Activated CD4-positive, alpha-beta T cell treated with anti-CD3 and anti-CD28 coated beads, Interleukin-2, amount 10 ng/mL, durations not matched to agents 24 days and 14 days (primary cell): ENCODE measurements around the gene GPR141. TPM values are rescaled to one million over a fixed set of nuclear protein-coding genes. Genes with fewer than 3 reads are reported as not detected.
A peak's percentile ranks its signal among the peaks of the same experiment; 100 is the strongest.

Experiments
- DNase-seq: peaks from one replicate; pipeline ENCODE4 v3.0.0; 2022
- H3K27ac Mint-ChIP-seq: one replicate; pipeline ENCODE4 v1.8.0; 2022; ENCODE audit warnings: mild to moderate bottlenecking, mixed read lengths
- H3K27me3 Mint-ChIP-seq: one replicate; pipeline ENCODE4 v1.8.0; 2022; ENCODE audit warnings: mixed read lengths
- H3K36me3 Mint-ChIP-seq: one replicate; pipeline ENCODE4 v1.8.0; 2022; ENCODE audit warnings: low read depth, mild to moderate bottlenecking, mixed read lengths
- H3K4me1 Mint-ChIP-seq: one replicate; pipeline ENCODE4 v1.8.0; 2021; ENCODE audit warnings: mixed read lengths
- H3K4me3 Mint-ChIP-seq: one replicate; pipeline ENCODE4 v1.8.0; 2022; ENCODE audit warnings: mild to moderate bottlenecking, moderate library complexity, mixed read lengths
- H3K9me3 Mint-ChIP-seq: one replicate; pipeline ENCODE4 v1.8.0; 2021; ENCODE audit warnings: mixed read lengths
- intact Hi-C: fragments of 100-400 bp; cut with micrococcal nuclease; formaldehyde crosslinking; loops from one replicate; pipeline ENCODE4 v1.15.1; 2023
- total RNA-seq: library from RNA; stranded (reverse); gene quantifications from 2 replicates; pipeline ENCODE4 v1.2.3, GENCODE V29; 2022

GPR141 gene
- total RNA-seq, 1 donor from 2014 or later: not detected

DNA sequence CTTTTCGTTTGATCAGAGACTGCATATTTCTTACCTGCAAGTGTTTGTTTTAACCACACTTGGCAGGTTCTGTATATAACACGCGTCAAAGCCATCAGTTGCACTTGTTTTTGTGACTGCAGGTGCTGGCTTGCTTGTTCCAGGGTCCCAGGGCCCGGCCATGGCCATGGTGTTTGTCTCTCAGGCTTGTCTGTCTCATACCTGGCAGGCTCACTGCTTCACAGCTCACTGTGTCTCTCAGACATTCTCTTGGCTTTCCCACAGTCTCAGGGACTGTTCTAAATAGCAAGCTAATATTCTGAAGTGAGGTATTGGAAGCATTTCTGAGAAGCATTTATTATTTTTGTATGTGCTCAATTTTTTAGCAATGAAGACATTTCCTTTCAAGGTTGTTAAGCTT lies 46.9 kb downstream of the GPR141 start:
- no peaks in the 10 kb centered on the region for H3K9me3 Mint-ChIP-seq
- no peak overlapping the region for H3K4me3 Mint-ChIP-seq
- no peak overlapping the region for H3K27ac Mint-ChIP-seq
- peaks cover 5% of the 10 kb centered on the region for H3K4me1 Mint-ChIP-seq
- intact Hi-C loops: no loop called here
- H3K36me3 Mint-ChIP-seq: no peaks in the 10 kb centered on the region
- no peak for DNase-seq
- H3K27me3 Mint-ChIP-seq: peaks cover 9% of the 10 kb centered on the region

DNA sequence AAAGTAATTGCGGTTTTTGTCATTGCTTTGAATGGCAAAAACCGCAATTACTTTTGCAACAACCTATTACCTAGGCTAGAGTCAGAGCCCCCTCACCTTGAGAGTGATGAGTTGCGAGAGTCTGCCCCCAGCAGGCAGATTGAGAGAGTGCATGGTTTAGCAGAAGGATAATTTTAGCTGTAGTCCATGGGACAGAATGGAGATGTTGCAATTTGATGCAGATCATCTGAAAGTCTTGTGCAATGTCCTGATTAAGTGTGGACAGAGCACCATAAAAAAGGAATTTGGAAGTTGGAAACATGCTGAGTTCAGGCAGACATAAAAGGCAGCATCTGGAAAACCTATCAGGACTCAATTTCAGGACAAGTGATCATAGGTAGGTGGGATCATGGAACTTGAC lies 48.7 kb downstream of the GPR141 start:
- Mint-ChIP-seq H3K27me3 (peaks cover 9% of the 10 kb centered on the region), H3K4me3 (no peak overlapping the region), H3K4me1 (no peaks in the 10 kb centered on the region), H3K9me3 (no peaks in the 10 kb centered on the region), H3K27ac (no peak overlapping the region), H3K36me3 (no peaks in the 10 kb centered on the region)
- intact Hi-C loops: no loop called here
- peak; percentile 60 for DNase-seq

DNA sequence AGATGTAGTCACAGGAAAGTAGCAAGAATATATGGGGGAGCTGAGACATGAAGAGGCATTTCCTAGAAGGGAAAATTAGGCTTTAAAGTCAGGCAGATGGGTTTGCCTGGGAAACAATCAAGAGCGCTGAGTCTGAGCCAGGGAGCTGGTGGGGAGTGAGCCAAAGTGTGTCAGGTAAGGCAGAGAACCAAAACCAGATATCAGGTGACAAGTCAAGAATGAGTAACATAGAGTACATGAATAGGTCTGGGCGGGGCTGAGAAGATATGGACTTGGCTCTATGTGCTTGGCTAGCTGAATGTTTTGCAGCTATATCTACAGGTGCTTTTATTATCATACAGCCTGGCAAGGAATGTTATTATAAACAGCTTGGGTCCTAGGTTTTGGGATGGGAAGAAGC lies 49.3 kb downstream of the GPR141 start:
- no peak for DNase-seq
- intact Hi-C loops: no loop called here
- Mint-ChIP-seq H3K4me3 (no peak overlapping the region), H3K36me3 (no peaks in the 10 kb centered on the region), H3K9me3 (no peaks in the 10 kb centered on the region), H3K27me3 (peaks cover 8% of the 10 kb centered on the region), H3K27ac (no peak overlapping the region), H3K4me1 (no peaks in the 10 kb centered on the region)

DNA sequence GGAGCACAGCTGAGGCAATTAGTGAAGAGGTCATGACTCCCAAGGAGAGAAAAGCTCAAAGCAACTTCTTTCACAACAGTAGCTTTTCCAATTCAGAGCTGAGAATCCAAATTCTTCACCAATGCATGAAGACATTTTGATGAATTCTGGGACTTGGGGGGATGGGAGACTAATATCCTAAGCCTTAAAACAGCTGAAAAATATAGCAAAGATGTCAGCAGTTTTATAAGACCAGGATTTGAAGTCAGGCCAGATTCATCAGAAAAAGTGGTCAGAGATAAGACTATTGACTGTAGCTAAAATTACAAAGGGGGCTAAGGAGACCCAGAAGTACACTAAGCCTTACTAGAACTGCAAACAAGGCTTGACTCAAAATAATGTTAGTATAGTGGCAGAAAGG lies 51.6 kb downstream of the GPR141 start:
- Mint-ChIP-seq H3K4me1 (no peaks in the 10 kb centered on the region), H3K36me3 (no peaks in the 10 kb centered on the region), H3K27ac (no peak overlapping the region), H3K9me3 (no peaks in the 10 kb centered on the region), H3K27me3 (peaks cover 4% of the 10 kb centered on the region), H3K4me3 (no peak overlapping the region)
- intact Hi-C loops: no loop called here
- no peak for DNase-seq

DNA sequence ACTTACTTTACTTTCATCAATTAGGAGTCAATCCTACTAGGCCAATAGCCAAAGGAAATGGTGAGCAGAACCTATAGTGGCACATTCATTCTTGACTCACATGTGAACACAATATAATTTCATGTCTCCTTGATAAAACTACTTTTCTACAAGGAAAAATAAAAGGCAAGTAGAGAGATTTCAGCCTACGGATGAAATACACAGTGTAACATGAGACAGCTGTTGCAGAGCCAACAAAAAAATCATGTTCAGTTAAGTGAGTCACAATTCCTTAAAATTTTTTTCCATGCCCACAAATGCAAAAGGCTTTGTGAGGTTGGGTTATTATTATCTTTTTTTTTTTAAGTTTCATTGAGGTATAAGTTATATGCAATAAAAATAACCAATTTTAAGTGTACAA lies 54.8 kb downstream of the GPR141 start:
- no peaks in the 10 kb centered on the region for H3K36me3 Mint-ChIP-seq
- intact Hi-C loops: no loop called here
- no peak overlapping the region for H3K27ac Mint-ChIP-seq
- no peak overlapping the region for H3K4me3 Mint-ChIP-seq
- no peaks in the 10 kb centered on the region for H3K9me3 Mint-ChIP-seq
- DNase-seq: no peak
- H3K27me3 Mint-ChIP-seq: peaks cover 9% of the 10 kb centered on the region
- H3K4me1 Mint-ChIP-seq: no peaks in the 10 kb centered on the region

DNA sequence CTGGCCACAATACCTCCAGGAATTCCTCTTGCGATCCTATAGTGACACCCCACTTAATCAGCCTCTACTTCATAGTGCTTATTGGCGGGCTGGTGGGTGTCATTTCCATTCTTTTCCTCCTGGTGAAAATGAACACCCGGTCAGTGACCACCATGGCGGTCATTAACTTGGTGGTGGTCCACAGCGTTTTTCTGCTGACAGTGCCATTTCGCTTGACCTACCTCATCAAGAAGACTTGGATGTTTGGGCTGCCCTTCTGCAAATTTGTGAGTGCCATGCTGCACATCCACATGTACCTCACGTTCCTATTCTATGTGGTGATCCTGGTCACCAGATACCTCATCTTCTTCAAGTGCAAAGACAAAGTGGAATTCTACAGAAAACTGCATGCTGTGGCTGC lies 56.8 kb downstream of the GPR141 start:
- peaks cover 11% of the 10 kb centered on the region for H3K27me3 Mint-ChIP-seq
- no peak overlapping the region for H3K27ac Mint-ChIP-seq
- no peak overlapping the region for H3K4me3 Mint-ChIP-seq
- no peaks in the 10 kb centered on the region for H3K36me3 Mint-ChIP-seq
- no peak for DNase-seq
- no peaks in the 10 kb centered on the region for H3K4me1 Mint-ChIP-seq
- no peaks in the 10 kb centered on the region for H3K9me3 Mint-ChIP-seq
- intact Hi-C loops: no loop called here

DNA sequence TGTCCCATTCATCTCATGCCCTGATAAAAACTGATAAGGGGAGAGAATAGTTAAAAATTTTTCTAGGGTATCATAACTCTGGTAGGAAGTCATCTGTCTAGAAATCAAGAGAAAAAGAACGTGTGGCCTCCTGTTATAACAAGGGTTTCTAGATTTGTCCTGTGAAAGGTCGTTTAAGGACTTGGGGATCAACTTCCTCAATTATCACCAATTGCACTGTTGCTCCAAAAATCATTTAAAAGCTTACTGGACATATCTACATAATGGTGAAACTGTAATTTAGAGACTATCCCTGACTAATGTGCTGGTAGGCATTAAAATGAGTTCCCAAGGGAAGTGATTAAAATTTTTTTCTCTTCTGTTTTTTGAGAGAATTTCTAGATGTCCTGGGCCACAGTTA lies 58.2 kb downstream of the GPR141 start:
- intact Hi-C loops: no loop called here
- Mint-ChIP-seq H3K27ac (no peak overlapping the region), H3K4me3 (no peak overlapping the region), H3K27me3 (peaks cover 19% of the 10 kb centered on the region), H3K36me3 (no peaks in the 10 kb centered on the region), H3K9me3 (no peaks in the 10 kb centered on the region), H3K4me1 (no peaks in the 10 kb centered on the region)
- DNase-seq: no peak

DNA sequence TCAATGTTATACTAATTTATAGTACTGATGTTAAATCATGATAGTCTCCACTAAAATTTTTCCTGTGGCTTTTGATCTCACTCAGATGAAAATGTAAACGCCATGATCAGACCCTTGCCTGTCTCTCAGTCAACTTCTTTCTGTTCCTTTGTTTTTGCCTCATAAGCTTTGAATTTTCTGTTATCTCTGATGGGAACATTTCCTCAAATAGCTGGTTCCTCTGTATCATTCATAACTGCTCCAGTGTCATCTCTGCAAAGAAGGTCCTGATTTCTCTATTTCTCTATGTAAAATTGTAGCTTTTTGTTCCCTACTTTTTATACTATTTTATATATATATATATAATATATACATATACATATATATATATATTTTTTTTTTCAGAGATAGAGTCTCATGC lies 67.5 kb downstream of the GPR141 start:
- intact Hi-C loops: no loop called here
- Mint-ChIP-seq H3K9me3 (no peaks in the 10 kb centered on the region), H3K27ac (no peak overlapping the region), H3K4me1 (no peaks in the 10 kb centered on the region), H3K4me3 (no peak overlapping the region), H3K27me3 (peaks cover 24% of the 10 kb centered on the region), H3K36me3 (no peaks in the 10 kb centered on the region)
- no peak for DNase-seq

DNA sequence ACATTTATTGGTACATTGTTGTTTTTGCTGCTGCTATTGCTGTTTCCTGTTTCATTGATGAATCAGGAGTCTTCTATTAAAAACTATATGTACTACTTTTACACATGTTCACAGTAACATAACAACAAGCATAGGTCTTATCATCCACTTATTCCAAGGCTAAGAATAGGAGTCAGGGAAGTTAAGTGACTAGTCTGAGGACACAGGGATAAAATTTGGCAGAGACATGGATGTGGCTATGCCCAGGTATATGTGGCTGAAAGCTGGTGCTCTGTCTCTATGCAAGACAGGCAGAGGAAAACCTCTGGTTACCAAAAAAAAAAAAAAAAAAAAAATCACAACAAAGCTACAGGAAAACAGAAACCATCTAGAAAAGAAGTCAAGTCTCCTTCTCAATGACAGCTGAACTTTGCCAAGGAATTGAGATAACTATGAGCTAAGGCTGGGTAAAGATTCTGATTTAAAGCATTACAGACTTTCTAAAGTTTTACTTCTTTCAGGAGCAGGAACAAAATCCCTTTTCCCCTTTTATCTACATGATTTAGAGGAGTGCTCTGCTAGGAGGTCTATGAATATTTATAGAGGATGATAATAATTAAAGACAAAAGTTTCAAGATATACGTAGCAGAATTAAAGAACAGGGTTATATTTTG lies 70.0 kb downstream of the GPR141 start:
- Mint-ChIP-seq H3K9me3 (no peaks in the 10 kb centered on the region), H3K27ac (no peak overlapping the region), H3K27me3 (peaks cover 15% of the 10 kb centered on the region), H3K36me3 (no peaks in the 10 kb centered on the region), H3K4me3 (no peak overlapping the region), H3K4me1 (no peaks in the 10 kb centered on the region)
- DNase-seq: no peak
- intact Hi-C loops: no loop called here

DNA sequence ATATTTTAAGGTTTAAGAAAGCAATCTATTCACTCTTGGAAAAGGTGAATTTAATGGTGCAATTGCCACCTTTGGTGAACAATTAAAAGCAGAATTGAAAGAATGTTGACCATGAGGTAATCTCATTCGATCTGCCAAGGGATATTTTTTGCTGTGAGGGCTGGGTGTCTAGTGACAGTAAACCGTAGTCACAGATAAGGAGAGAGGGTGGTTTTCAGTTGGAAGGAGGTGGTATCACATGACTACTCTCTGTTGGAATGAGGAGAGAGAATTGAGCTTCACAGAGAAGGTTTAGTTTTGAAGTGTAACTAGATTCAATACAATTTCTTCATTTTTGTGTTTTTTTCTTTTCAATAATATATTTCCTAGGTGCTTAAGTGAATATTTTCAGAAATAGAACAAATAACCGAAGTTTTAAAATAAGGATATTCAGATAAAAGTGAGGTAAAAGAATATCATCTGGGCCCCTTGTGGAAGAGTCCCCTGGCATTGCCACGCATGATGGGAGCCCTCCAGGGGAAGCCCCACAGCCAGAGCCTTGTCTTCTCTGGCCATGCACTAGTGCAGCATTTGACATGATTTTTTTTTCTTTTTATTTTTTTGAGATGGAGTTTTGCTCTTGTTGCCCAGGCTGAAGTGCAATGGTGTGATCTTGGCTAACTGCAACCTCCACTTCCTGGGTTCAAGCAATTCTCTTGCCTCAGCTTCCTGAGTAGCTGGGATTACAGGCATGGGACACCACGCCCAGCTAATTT lies 73.4 kb downstream of the GPR141 start:
- no peaks in the 10 kb centered on the region for H3K9me3 Mint-ChIP-seq
- H3K4me3 Mint-ChIP-seq: no peak overlapping the region
- peaks cover 23% of the 10 kb centered on the region for H3K27me3 Mint-ChIP-seq
- no peak for DNase-seq
- intact Hi-C loops: no loop called here
- H3K36me3 Mint-ChIP-seq: no peaks in the 10 kb centered on the region
- no peak overlapping the region for H3K27ac Mint-ChIP-seq
- no peaks in the 10 kb centered on the region for H3K4me1 Mint-ChIP-seq

DNA sequence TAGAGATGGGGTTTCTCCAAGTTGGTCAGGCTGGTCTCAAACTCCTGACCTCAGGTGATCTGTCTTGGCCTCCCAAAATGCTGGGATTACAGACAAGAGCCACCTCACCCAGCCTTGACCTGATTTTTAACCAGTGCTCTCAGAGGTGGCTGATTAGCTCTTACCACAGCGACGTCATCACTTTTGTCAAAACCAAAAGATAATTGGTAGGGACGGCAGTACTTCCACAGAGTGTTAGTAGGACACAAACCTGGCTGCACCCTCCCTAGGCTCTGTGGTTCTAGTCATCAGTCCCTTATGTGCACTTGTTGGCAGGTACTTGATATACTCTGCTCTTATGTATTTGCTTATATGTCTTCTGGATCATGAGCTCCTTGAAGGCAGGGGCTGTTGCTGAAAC lies 74.0 kb downstream of the GPR141 start:
- intact Hi-C loops: no loop called here

DNA sequence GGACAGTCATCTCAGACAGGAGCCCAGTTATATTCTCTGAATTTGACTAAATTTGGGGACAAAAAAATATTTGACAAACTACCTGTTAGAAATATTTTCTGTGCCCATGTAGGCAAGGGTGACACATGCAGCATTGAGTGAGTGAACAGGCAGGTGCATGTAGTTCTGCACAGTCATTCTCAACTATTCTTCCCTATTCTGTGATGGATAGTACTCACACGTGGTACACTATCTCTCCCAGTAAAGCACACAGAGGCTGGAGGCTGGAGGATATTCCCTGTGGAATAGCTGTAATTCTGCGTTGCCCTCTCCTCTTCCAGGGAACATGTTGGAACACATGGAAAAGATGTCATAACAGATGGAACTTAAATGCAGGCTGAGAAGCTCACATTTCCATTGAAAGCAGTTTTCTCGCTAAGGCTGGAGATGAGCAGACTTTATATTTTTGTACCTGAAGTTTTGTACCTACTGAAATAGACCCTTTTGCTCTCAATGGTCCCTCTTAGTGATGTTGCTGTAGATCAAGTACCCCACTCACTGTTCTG lies 75.0 kb downstream of the GPR141 start:
- H3K27ac Mint-ChIP-seq: no peak overlapping the region
- peaks cover 20% of the 10 kb centered on the region for H3K27me3 Mint-ChIP-seq
- no peak overlapping the region for H3K4me3 Mint-ChIP-seq
- DNase-seq: no peak
- no peaks in the 10 kb centered on the region for H3K36me3 Mint-ChIP-seq
- intact Hi-C loops: no loop called here
- H3K4me1 Mint-ChIP-seq: no peaks in the 10 kb centered on the region
- no peaks in the 10 kb centered on the region for H3K9me3 Mint-ChIP-seq

More for the DNA sequence above, 74.0 kb downstream of the GPR141 start:
- no peak for DNase-seq
- H3K27me3 Mint-ChIP-seq: peaks cover 20% of the 10 kb centered on the region
- H3K4me3 Mint-ChIP-seq: no peak overlapping the region
- H3K9me3 Mint-ChIP-seq: no peaks in the 10 kb centered on the region
- no peak overlapping the region for H3K27ac Mint-ChIP-seq
- no peaks in the 10 kb centered on the region for H3K36me3 Mint-ChIP-seq
- H3K4me1 Mint-ChIP-seq: no peaks in the 10 kb centered on the region

DNA sequence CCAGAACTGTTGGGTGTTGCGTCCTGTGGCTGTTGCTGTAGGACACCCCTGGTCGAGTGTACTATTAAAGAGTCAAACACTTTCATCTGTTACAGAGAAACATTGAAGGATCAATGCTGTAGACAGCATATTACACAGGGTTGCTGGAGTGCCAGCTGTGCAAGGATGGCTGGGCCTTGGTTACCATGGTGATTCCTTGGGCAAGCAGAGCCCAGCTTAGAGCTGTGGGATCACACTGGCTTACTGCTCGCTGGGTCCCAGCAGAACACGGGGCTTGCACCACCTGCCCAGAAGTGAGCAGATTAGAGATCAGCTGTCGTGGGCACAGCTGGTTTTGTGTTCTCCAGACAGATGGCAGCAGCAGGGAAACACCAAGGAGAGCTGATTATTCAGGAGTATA lies 76.0 kb downstream of the GPR141 start:
- no peak for DNase-seq
- intact Hi-C loops: no loop called here
- Mint-ChIP-seq H3K36me3 (no peaks in the 10 kb centered on the region), H3K4me1 (no peaks in the 10 kb centered on the region), H3K27ac (no peak overlapping the region), H3K9me3 (no peaks in the 10 kb centered on the region), H3K27me3 (peaks cover 20% of the 10 kb centered on the region), H3K4me3 (no peak overlapping the region)

DNA sequence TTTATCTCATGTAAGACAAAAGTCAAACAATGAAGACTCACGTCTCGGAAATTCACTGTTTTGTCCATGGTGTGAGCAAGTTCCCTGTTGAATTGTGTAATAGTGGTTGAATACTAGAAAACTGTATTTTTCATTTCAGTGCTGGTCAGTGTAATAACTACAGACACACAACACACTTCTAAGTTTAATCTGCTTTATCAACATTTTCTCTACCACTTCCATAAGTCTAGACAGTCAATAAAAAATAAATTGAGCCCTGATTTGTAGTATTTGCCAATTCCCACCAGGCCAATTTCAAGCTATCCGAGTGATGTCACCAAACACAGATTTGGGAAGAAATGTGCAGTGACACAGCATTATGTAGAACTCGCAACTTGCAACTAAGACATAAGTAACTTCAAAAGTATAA lies 81.9 kb downstream of the GPR141 start:
- Mint-ChIP-seq H3K27ac (no peak overlapping the region), H3K9me3 (peaks cover 5% of the 10 kb centered on the region), H3K27me3 (peaks cover 9% of the 10 kb centered on the region), H3K4me1 (peaks cover 5% of the 10 kb centered on the region), H3K4me3 (no peak overlapping the region), H3K36me3 (no peaks in the 10 kb centered on the region)
- intact Hi-C loops: no loop called here
- DNase-seq: no peak
